ENCODE data around the gene WDR17.

Gene WDR17

DNA sequence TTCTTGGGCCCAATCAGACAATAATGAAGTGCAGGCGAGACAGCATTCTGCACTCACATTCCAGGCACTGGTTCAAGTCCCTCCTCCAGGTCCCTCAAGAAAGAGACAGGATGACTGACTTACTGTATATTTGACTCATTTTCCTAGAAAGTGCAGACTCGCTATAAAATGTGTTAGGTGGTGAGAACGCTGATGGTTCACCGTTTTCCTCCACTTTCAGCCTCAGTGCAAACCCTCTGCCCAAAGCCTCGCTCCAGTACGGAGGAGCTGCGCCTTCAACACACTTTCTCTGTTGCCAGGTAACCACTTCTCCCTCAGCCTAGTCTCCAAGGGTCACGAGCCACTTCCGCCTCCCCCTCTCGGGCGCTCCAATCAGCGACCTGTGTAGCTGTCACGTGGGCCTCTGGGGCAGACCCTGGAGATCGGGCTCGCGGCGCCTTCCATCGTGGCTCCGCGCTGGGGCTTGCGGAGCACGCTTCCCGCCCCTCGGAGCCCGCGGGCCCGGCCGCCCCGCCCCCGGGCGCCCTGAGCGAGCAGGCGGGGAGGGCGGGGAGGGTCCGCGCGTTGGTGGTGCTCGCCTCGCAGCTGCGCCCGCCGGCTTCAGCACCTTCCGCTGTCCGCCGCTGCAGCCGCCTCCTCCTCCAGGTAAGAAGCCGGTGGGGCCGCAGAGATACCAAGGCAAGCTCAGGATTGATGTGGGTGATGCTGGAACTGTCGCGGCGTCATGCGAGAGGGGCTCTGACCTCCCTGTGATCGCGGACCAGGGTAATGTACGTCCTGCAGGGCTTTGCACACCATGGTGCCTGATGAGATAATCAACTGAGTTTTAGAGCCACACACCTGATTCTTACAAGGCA, at the start of gene WDR17:
Gene WDR17, plus strand, starts transcription at position 407 of the 857 bp plus-strand sequence. CDS start 45,740 bp downstream, outside the sequence.
- DNase-seq (ENCODE audit: low read depth), result no peak

DNA sequence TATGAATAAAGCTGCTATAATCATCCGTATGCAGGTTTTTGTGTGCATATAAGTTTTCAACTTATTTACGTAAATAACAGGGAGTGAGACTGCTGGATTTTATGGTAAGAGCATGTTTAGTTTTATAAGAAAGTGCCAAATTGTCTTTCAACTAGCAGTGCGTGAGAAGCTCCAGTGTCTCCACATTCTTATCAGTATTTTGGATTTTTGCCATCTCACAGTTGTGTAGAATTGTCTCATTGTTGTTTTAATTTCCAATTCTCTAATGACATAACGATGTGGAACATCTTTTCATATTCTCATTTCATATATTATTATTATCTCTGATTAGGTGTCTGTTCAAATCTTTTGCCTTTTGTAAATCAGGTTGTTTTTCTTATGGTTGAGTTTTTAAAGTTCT, 49.0 kb upstream of the WDR17 start:
- no peak for DNase-seq (ENCODE audit: low read depth)

DNA sequence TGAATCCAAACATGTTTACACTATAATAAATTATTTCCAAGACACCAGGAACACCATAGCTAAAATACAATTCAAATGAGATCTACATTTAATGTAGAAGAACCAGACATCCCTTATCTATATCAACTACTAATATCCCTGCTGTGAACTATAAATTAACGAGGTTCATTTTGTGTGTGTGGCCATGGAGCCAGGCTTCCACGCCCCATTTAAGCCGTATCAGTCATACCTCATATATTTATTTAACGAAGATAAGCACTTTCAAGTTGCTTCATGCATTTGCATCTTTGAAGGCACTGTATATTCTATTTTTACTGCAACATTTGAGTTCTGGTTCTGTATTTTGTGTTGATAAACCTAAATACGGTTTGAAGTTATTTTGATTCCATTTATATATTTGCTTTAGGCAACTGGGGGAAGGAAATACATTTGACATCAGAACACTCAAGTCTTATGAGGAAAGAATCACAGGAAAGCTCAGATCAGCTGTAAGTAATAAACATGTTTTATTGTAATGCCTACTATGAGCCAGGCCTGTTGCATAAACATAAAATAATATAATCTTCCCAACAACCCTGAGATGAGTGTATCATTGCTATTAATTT, 45.1 kb upstream of the WDR17 start:
- no peak for DNase-seq (ENCODE audit: low read depth)

DNA sequence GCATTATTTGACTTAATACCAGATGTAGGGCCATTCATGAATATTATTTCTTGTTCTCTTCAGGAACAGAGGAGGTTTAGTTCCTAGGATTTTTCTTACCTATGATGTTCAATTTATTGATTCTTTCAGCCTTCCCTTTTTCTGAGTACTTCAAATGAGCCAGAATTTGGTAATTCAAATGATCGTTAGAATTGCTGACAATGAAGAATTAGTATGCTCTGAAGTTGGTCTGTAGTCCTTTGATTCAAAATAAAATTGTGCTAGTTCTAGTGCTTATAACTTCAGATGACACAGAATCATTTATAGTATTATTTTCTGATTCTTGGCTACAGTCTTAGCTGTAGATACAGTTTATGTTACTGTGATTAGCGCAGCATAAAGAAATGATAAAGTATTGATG, 35.2 kb upstream of the WDR17 start:
- no peak for DNase-seq (ENCODE audit: low read depth)

DNA sequence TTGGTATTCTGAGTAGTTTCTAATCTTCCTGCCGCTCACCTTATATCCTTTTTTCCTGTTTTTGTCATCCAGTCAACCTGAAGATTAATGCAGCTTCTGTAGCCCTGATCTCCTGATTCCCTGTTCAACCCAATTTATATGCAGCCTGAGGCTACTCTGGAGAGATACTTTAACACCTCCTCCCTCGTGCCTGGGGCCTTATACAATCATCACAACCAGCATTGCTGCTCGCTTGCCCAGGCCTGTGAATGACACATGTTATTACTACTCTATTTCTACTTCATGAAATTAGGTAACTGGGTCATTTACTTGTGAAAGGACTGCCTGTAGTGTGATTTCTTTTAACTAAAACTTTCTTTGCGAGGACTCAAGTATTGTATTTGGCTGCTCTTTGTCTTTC, 33.7 kb upstream of the WDR17 start:
- DNase-seq (ENCODE audit: low read depth), result no peak

DNA sequence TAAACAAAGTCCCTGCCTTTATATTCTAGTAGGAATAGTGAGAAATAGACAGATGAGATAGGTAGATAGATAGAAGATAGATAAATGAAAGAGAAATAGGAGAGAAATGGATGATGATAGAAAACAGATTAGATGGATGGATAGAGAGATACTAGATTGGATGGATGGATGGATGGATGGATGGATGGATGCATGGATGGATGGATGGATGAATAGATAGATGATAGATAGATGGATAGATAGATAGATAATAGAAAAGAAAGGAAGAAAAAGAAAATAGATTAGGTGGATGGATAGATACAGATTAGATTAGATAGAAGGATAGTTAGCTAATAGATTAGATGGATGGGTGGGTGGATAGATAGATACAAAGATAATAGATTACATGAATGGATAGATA, 33.2 kb upstream of the WDR17 start:
- DNase-seq (ENCODE audit: low read depth), result no peak

DNA sequence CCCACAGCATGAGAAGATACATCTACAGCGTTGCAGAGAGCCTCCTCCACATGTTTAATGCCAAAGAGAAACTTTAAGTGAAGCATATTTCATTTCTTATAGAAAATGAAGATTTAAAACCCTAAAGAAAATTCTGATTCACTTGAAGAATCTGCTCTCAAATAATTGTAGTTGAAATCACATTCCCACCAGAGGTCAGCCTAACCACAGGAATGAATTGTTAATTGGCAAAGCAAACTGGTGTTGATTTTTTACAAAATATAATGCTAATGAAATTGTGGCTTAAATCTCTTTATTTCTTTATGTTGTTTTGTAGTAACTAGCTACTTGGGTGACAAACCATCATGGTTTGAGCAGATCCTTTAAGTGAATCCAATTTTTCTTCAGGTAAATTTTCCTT, 31.1 kb upstream of the WDR17 start:
- DNase-seq (ENCODE audit: low read depth), result no peak

DNA sequence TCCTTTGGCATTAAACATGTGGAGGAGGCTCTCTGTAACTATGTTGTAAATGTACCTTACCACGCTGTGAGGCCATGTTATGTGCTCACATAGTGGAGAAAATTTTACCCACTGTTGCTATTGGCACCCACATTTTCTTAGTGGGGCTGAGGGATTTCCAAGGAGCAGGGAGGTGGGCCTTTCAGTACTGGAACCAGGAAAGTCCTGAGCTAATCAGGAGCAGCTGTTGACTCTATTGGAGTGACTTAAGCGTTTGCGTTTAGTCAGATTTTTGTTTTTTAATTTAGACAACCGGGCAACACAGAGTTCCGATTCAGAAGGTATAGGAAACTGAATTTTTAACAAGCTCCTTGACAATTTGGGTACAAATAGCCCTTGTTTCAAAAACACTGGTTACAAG, 30.7 kb upstream of the WDR17 start:
- no peak for DNase-seq (ENCODE audit: low read depth)

DNA sequence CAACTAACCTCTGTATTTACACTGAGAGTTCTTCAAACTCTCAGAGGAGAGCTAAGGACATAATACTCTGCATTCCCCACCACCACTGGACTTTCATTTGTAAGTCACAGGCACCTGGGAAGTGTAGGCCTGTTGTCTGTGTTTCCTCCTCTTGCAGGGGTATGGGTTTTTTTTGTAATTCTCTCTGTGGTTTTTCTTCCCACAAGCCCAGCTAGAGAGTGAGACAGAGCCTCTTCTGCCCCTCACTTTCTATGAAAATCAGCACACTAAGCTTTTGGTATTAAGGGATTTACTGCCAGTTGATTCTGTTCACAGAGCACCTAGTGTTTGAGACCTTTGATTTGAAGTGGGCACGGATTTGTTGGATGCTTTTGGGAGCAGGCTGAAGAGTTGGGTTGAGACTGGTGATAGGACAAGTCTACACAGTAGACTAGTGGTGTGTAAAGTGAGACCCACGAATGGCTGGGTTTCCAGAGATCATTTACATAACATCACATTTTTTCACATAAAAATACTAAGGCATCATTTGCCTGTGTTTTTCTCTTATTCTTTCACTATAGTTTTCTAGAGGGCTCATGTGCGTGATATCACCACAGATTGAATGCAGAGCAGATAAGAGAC, 28.9 kb upstream of the WDR17 start:
- DNase-seq (ENCODE audit: low read depth), result no peak

DNA sequence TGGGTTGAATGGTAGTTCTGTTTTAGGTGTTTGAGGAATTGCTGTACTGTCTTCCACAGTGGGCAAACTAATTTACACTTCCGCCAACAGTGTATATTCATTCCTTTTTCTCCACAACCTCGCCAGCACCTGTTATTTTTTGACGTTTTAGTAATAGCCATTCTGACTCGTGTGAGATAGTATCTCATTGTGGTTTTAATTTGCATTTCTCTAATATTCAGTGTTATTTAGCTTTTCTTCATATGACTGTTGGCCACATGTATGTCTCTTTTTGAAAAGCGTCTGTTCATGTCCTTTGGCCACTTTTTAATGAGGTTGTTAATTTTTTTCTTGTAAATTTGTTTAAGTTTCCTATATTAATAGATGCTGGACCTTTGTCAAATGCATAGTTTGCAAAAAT, 26.9 kb upstream of the WDR17 start:
- DNase-seq (ENCODE audit: low read depth), result no peak

DNA sequence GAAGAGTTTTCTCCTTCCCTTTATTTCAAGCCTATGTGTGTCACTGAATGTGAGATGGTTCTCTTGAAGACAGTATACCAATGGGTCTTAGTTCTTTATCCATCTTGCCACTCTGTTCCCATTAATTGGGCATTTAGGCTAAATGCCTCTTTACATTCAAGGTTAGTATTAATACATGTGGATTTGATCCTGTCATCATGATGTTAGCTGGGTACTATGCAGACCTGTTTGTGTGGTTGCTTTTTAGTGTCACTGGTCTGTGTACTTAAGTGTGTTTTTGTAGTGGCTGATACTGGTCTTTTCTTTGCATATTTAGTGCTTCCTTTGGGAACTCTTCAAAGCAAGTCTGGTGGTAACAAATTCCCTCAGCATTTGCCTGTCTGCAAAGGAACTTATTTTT, 23.4 kb upstream of the WDR17 start:
- DNase-seq (ENCODE audit: low read depth), result no peak

DNA sequence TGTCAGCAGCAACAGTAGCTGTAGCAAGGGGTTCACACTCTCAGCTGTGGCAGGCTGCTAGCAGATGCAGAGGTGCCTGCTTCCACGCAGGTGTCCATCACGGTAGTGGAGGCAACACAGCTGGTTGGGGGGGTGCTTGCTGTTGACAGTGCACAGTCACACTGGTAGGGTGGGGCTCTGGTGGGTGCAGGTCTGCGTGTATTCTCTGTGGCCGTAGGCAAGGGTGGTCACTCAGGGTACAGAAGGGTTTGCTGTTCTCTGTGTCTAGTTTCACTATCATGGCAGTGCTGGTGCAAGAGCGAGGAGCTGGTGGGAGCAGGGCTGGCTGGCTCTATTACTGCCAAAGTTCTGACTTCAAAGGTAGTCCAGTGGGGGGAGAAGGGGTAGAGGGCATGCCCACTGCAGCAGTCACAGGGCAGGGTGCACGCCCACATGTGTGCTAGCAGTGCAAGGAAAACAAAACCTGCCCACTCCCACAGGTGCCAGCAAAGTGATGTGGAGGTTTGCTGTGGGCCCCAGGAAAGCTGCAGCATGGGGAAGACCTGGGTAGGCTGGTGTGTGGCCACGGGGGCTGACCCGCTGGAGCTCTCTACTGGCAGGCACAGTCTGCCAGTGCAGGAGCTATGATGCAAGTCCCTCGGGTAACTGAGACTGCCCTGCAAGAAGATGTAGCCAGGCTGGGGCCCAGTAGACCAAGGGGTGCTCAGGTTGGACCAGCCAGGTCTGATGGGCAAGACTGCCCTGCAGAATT, 21.6 kb upstream of the WDR17 start:
- no peak for DNase-seq (ENCODE audit: low read depth)

DNA sequence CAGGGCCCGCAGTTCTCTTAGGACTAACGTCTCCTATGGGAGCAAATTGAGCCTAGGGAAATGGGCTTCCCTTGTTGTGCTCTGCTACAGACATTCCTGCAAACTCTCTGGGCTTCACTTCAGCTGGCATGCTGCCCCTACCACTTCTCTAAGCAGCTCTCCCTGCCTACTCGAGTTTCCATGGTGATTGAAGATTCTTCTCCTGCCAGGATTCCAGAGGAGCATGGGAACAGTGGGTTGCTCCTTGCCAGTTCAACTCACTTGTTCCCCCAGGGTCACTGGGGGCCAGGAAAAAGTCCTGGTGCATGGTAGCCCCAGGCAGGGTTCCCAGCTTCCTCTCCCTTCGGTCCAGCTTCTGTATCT, 21.1 kb upstream of the WDR17 start:
- DNase-seq (ENCODE audit: low read depth), result no peak

DNA sequence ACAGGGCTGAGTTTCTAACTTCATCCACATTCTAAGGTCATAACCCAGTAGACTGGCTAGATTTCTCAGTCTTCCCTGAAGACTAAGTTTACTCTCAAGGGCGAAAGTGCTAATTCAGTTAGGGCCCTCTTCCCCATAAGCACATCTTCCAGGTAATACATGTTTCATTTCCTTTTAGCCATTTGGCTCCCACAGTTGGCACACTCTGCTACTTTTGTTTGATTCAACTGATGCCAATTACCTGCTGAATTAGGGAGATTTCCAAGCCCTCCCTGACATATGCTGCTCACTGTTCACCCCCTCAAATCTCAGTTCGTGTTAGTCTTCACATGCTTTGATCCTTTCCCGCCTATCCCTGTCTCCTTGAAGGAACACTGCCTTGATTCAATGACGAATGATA, 17.0 kb upstream of the WDR17 start:
- no peak for DNase-seq (ENCODE audit: low read depth)

DNA sequence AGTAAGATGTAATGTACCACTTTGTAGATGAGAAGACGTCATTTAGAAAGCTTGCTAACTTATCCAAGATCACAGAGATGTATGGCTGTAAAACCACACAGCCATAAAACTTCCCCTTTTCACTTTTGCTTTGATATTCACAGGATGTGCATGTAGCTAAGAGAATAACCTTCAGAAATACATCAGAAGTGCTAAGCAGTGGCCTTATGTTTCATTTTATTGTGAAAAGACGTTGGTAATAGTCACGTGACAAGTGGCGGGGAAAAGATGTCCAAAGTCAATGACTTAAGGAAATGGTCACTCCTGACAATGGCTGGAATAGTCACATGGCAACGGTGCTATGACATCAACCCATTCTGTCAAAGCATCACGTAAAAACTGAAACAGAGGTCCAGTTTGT, 12.9 kb upstream of the WDR17 start:
- no peak for DNase-seq (ENCODE audit: low read depth)

DNA sequence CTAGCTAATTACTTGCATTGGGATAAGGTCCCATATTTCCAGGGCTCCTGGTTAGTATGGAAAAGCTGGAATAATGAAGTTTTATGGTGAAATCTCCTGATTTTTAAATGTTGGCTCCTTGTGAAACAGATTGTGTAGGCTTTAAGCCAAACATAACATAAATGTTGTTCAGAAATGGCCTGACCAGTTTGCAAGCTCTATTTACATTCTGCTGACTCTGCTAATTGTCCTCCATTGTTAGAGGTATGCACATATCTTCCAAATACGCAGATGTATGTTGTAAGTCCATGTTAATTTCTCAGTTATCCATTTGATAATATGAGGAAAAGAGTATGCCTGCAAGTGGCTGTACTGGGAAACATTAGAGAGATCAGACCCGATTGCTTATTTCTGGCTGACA, 11.9 kb upstream of the WDR17 start:
- DNase-seq (ENCODE audit: low read depth), result no peak

DNA sequence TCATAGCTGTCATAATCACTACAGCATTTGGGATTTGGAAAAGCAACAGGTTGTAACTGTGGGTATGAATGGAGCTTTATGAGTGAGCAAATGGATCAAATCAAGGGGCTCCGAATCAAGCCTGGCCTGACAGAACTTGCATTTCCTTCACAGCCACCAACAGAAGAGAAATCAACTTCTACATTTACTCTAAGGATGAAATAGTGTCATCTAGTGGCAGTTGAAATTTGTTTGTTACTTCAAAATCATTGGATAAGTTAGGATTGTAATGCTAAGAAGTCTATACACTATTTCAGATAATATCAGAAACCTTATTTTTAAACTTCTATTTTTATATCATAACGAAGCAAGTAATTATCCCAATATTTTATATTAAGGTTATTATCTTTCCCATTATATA, 10.7 kb upstream of the WDR17 start:
- DNase-seq (ENCODE audit: low read depth), result no peak

DNA sequence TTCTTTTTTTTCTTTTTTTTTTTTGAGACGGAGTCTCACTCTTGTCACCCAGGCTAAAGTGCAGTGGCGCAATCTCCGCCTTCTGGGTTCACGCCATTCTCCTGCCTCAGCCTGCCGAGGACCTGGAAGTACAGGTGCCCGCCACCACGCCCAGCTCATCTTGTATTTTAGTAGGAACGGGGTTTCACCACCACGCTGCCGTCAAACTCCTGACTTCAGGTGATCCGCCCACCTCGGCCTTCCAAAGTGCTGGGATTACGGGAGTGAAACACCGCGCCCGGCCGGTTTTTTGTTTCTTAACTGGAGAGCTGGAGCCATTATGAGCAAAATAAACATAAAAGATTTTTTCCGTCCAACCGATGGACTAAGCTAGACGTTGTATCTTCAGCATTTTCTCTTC, 1.9 kb upstream of the WDR17 start:
- no peak for DNase-seq (ENCODE audit: low read depth)

DNA sequence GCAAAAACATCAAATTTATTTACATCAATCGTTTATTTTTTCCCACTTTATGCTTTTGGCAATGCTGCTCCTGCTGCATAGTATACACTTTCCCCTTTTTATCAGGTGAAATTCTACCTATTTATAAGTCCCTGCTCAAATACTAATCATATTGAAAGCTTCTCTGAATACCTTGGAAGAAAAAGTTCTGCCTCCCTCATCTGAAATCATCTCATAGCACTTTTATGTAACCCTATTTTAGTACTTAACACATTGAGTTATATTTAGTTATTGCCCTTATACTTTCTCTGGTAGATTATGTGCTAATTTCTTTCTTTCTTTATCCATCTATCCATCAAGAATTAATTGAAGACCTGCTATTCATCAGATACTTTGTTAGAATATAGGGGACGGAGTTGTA, 1.1 kb upstream of the WDR17 start:
- DNase-seq (ENCODE audit: low read depth), result no peak

DNA sequence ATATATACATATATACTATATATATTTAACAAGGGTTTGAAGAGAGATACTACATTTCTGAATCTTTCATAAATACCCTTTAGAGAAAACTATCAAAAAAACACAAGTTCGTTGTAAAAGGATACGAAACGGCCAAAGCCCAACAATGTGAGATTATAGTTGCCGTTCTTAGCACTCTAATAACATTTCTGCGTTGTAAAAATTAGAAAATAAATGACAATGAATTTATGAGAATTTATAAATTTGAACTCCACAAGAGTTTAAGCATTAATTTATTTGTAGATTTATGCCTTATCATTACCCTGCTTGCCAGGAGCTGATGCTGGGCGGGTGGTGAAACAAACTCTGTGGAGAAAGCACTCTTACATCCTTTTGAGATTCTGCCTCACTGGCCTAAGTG, 1.1 kb downstream of the WDR17 start:
- DNase-seq (ENCODE audit: low read depth), result no peak

DNA sequence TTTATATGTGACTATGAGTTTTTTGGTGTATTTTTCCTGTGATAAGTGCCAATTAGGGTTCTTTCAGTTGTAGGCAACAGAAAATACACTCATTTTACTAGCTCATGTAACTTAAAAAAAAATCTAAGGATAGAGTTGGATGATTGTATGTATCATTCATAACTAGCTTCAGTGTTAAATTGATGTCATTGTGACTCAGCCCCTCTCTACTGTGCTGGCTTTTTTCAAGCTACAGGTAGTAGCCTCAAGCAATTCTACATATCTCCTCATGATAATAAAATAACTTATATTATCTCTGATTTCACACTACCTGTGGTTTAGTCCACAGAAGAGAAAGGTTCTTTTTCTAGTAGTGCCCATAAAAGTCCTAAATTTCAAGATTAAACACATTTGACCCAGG, 11.9 kb downstream of the WDR17 start:
- no peak for DNase-seq (ENCODE audit: low read depth)

DNA sequence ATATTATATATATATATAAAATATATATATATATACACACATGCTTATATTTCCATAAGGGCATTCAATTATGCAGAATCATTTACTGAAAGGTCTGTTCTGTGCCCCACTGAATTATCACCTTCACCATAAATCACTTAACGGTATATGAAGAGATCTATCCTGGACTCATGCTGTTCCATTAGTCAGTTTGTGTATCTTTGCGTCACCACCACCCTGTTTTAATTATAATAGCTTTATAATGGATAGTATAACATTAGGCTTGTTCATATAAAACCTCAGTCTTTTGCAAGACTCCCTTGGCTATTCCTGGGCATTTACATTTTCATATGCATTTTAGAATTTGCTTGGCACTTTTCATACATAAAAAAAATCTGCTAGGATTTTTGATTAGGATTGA, 19.1 kb downstream of the WDR17 start:
- no peak for DNase-seq (ENCODE audit: low read depth)

DNA sequence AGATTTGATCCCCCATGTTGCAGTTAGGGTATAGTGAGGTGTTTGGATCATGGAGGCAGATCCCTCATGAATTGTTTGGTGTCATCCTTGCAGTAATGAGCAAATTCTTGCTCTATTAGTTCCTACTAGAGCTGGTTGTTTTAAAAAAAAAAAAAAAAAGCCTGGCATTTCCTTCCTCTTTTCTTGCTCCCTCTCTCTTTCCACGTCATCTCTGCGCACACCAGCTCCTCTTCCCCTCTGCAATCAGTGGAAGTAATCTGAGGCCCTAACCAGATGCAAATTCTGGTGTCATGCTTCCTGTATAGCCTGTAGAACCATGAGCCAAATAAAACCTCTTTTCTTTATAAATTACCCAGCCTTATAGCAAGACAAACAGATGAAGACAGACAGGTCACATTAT, 24.5 kb downstream of the WDR17 start:
- DNase-seq (ENCODE audit: low read depth), result no peak

Measured in CMK (cell line).